GM19025 (cell line): ENCODE measurements around the gene YPEL4.

Source experiments
- ATAC-seq: cut with Tn5 transposase; IDR thresholded peaks from one replicate; pipeline ENCODE4 v1.9.1; 2021; ENCODE audit warnings: mild to moderate bottlenecking, low read depth, moderate library complexity; ENCODE audit not compliant: unreplicated experiment

YPEL4 gene

GRCh38 chr11:57634311-57634710 lies 15.4 kb downstream of the YPEL4 start:
- no peak for ATAC-seq

GRCh38 chr11:57633394-57634070 lies 16.2 kb downstream of the YPEL4 start:
- no peak for ATAC-seq

DNA sequence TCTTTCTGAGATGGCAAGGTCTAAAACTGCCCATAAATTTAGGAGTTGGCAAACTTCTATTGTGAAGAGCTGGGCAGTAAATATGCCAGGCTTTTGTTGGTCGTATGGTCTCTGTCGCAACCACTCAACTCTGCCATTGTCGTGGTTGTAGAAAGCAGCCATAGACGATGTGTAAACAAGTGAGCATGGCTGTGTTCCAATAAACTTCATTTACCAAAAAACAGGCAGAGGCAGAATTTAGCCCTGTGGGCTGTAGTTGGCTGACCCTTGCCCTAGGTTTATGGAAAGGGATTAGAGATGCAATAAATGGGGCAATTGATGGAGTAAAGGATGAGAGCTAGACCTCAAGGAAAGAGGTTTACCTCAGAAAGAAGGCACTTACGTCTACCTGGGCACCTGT lies 17.6 kb downstream of the YPEL4 start:
- no peak for ATAC-seq

DNA sequence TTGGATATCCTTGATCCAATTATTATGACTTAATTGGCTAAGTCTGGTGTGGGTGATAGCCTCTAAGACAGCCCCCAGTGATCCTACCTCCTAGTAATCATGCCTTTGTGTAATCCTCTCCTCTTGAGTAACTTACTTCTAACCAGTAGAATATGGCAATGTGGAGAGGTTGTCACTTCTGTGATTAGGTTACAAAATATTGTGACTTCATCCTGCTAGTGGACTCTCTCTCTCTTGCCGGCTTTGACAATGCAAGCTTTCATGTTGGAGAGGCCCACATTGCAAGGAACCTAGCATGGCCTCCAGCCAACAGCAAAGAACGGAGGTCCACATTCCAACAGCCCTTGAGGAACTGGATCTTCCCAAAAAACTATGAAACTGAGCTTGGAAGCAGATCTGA lies 19.5 kb downstream of the YPEL4 start:
- no peak for ATAC-seq

DNA sequence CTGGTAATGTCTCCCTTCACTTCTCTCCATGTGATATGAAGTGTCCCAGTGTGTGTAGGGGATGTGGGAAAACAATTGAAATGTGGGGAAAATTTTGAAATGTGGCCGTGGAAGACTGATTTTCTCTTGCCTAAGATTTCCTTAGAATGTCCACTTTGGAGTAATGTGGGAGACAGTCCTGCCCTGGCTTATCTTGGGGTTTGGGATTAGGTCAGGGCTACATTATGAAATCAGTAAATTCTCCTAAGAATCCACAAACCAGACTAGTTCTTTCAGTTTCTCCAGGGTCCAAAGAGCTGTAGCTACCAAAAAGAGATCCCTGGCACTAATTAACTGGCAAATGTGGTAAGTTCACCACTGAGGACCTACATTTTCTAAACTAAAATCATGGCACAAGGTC lies 22.8 kb downstream of the YPEL4 start:
- no peak for ATAC-seq

DNA sequence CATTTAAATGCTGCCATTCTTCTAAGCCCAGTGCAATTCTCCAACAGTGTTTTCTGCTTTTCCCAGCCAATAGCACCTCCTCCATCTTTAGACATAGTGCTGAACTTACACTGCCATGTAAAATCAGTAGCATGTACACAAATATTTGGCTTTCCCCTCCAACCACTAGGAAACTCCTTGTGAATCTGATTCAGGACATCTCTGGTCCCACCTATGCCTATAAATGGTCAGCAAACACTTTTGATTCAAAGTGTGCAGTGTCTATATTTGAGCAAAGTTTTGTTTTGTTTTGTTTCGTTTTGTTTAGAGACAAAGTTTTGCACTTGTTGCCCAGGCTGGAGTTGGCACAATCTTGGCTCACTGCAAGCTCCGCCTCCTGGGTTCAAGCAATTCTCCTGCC lies 24.8 kb downstream of the YPEL4 start:
- ATAC-seq: no peak

GRCh38 chr11:57622263-57622662 lies 27.4 kb downstream of the YPEL4 start:
- no peak for ATAC-seq

DNA sequence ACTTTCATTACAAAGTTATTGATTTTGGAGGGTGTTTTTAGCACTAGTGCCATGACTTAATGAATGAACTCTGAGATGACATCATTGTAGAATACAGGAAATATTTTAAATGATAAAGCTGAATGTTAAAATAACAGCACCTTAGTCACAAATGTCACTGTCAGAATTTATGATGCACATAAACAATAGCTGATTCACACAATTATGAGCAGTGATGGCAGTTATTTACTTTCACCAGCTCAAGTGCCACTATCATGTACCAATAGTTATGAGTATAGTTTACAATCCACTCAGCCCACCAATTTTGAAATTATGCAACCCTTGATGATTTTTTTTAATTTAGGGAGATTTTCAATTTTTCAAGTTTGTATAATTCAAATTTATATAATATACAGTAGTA lies 29.2 kb downstream of the YPEL4 start:
- no peak for ATAC-seq

DNA sequence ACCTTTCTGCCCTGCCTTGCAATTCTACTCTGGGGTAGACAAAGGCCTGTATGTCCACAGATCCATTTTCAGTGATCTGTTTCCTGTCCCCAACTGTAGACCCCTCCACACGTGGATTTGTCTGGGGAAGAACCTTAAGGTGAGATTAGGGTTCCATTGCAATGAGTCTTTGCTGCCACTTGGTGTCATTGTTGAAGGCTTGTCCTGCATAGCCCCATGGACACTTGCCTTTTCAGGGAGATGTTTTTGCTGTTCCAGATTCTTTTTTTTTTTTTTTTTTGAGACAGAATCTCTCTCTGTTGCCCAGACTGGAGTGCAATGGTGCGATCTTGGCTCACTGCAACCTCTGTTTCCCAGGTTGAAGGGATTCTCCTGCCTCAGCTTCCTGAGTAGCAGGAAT lies 30.4 kb downstream of the YPEL4 start:
- no peak for ATAC-seq

GRCh38 chr11:57618438-57618837 lies 31.3 kb downstream of the YPEL4 start:
- ATAC-seq: no peak

DNA sequence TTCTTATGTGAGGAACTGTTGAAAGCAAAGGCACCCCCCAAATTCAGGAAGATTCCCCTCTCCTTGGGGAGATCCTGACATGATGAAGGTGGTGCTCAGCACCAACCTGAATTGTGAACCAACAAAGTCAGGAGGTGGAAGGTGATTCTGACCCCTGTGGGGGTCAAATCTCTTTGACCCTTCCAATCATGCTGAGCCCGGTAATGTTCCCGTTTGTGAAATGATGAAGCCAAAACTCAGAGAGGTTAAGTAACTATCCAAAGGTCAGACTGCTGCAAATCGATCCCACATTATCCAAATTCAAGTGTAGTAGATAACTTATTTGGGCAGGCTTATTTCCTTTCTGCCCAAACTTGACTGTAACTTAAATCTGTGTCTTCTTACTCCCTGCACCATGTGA lies 33.1 kb downstream of the YPEL4 start:
- no peak for ATAC-seq

GRCh38 chr11:57615308-57615707 lies 34.4 kb downstream of the YPEL4 start:
- no peak for ATAC-seq

- ATAC-seq: no peak
These were observed 35.4 kb downstream of the YPEL4 start for GRCh38 chr11:57614234-57614772.

DNA sequence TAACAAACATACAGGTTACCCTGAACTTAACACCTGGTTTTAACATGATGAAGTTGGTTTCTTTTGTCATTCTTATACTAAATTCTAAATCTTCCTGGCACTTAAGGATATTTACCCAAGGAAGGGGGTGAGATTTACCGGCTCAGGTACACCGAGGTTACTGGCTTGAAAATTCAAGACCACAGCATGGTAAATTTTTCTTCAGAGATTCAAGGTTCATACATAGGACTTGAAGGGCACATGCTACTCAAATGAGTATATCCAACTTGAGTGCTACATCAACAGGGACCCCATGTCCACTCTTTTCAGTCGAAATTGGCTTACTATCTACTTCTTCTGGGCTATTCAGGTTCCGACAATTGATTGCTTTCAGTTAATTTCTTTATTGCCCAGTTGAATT lies 39.5 kb downstream of the YPEL4 start:
- ATAC-seq: no peak

- no peak for ATAC-seq
These were observed 44.7 kb downstream of the YPEL4 start for GRCh38 chr11:57605028-57605420.

GRCh38 chr11:57604296-57605027 lies 45.2 kb downstream of the YPEL4 start:
- ATAC-seq: no peak

DNA sequence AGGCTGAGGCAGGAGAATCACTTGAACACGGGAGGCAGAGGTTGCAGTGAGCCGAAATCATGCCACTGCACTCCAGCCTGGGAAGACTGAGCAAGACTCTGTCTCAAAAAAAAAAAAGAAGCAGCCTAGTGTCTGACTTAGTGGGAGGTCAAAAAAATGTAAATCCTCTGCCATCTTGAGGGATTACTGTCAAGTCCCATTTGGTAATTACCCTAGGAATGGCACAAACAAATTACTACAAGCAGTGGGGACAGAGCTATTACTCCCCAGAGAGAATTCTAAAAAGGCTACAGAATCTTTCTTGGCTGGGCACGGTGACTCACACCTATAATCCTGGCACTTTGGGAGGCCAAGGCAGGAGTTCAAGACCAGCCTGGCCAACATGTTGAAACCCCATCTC lies 48.4 kb downstream of the YPEL4 start:
- ATAC-seq: no peak

GRCh38 chr11:57599381-57599780 lies 50.3 kb downstream of the YPEL4 start:
- ATAC-seq: no peak

DNA sequence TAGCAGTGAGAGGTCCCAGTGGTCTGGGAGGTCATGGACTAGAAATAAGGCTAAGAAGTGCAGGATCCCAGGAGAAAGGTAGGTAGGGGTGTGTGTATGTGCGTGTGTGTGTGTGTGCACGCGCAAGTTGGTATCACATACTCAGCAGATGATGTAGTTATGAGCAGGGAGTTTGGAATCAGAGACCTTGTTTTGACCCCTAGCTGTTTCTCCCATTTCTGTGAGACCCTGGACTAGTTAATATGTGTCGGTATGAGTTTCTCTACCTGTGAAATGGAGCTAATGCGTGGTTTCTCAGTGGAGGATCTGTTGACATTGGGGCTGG lies 50.9 kb downstream of the YPEL4 start:
- no peak for ATAC-seq

DNA sequence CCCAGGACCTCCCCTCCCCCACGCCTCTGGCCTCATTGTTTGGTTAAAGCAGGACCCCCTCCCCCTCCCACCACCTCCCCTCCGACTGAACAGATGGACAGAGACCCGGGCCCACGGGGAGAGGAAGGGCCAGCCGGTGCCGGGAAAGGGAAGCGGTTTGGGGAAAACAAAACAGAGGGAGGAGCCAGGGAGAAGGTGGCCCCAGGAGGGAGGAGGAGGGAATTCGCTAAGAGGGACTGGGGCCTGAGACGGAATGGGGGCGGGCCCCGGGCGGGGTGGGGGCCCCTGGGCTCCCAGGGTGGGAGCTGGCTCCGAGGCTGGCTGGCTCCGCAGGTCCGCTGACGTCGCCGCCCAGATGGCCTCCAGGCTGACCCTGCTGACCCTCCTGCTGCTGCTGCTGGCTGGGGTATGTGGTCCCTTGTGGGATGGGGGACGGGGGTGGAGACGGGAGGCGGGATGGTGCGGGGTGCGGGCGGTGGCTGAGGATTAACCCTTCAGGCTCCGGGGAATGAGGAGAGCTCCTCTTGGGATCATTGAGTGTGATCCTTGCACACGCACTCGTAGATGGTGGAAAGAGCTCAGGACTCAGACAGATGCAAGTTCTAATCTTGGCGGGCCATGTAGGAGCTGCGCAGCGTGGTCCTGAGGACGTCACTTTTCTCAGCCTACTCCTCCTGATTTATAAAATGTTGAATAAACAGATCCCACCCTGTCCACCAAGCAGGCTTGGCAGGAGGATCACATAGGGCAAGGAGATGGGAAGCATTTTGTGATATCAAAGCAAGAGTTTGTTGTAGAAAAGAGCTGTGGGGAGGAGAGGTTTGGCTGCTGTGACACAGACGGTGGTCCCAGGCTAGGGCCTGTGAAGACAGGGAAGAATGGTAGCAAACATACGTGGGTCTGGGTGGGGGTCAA lies 51.5 kb downstream of the YPEL4 start:
- ATAC-seq: no peak

DNA sequence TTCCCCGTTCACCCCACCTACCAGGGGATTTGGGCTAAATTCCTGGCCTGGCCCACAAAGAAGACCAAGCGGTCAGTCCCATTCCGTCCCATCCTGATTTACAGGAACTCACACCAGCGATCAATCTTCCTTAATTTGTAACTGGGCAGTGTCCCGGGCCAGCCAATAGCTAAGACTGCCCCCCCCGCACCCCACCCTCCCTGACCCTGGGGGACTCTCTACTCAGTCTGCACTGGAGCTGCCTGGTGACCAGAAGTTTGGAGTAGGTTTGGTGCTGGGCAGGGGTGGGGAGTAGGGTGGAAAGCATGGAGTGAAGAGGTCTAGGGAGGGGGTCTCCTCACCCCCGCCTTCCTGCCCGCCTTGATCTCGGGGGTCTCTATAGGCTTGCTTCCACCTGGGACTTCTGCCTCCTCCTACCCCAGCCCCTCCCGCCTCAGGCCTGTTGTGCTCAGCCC lies 52.2 kb downstream of the YPEL4 start, which contains the start of gene SERPING1:
Gene SERPING1, plus strand, starts transcription at position 225 of the 455 bp plus-strand sequence. CDS start 586 bp downstream, outside the sequence.
- ATAC-seq: no peak
